HG02852 (cell line): Measurements from ENCODE around the gene ADAMTS12.
"Not testable (repeated sequence)": the region's sequence is repeated elsewhere in the genome, so short reads cannot be mapped to it uniquely, and the experiment has no call there.

Experiments
- ATAC-seq: cut with Tn5 transposase; IDR thresholded peaks from one replicate; pipeline ENCODE4 v1.9.1; 2021; ENCODE audit warnings: mild to moderate bottlenecking, moderate library complexity; ENCODE audit not compliant: unreplicated experiment

Gene ADAMTS12

DNA sequence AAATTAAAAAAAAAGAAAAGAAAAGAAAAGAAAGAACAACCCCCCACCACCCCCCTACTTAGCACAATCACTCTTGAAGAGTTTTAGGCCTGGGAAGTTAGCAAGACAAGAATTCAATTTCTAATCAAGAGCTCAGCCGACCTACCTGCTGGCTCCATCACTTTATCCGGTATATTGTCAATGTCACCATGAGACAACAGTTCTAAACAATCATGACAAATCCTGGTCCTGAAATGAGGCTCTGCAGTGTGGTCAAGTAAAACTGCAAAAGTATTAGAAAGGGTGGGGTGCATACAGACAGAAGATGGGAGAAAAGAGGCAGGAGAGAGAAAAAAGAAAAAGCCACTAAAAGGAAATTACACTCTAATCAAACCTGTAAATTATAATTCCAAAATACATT lies 287.3 kb downstream of the ADAMTS12 start:
- ATAC-seq, result no peak

DNA sequence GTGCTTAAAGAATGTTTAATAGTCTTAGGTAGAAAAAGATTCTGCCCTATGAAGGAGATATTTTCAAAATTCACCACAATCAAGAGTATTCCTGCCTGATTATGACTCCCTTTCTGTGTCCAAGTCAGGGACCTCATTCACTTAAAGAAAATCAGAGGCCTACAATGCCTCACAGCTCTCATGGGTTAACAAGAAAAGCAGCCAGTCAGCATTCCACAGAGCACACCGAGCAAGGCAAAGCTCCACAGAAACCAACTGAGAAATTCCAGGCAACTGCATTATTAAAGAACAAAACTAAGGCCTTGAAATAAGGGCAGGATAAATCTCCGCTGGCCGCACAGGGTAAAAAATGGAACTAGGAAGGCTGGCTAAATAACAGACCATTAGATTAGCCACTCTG lies 289.9 kb downstream of the ADAMTS12 start:
- ATAC-seq, result no peak

DNA sequence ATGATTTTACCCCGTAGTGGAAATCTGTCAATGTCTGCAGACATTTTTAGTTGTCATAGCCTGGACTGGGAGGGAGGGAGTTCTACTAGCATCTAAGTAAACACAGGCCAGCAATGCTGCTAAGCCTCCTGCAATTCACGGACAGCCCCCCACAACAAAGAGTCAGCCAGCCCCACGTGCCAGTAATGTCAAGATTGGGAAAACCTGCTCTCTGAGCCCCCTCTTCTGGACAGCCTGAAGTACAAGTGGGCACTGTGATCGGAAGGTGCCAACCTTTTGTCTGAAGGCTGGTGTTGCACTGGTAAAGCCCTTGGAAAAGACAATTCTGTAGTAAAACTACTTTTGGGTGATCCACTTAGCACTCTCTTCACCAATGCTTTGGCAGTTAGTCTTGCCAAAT lies 296.5 kb downstream of the ADAMTS12 start:
- no peak for ATAC-seq

DNA sequence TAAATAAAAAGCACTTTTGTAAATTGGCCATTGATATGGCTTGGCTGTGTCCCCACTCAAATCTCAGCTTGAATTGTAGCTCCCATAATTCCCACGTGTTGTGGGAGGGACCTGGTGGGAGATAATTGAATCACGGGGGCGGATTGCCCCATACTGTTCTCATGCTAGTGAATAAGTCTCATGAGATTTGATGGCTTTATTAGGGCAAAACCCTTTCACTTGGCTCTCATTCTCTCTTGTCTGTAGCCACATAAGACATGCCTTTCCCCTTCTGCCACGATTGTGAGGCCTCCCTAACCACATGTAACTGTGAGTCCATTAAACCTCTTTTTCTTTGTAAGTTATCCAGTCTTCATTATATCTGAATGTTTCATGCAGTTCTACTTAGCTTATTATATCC lies 297.8 kb downstream of the ADAMTS12 start:
- no peak for ATAC-seq

DNA sequence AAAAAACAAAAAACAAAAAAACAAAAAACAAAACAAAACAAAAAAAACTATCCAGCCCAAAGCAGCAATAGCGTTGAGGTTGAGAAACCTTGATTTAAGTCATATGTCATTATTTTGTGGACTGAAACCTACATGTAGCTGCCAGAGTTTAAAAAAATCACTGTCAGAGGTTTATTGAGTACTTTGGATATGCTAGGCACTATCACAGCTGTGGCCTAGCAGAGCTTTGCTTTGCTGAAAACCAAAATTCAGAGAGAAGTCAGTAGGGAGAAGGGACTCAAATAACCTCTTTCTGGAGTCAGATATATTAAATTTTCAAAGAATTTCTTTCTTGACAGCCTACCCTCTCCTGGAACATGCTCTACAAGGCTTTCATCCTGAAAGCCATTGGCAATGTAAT lies 299.5 kb downstream of the ADAMTS12 start:
- ATAC-seq, result no peak

DNA sequence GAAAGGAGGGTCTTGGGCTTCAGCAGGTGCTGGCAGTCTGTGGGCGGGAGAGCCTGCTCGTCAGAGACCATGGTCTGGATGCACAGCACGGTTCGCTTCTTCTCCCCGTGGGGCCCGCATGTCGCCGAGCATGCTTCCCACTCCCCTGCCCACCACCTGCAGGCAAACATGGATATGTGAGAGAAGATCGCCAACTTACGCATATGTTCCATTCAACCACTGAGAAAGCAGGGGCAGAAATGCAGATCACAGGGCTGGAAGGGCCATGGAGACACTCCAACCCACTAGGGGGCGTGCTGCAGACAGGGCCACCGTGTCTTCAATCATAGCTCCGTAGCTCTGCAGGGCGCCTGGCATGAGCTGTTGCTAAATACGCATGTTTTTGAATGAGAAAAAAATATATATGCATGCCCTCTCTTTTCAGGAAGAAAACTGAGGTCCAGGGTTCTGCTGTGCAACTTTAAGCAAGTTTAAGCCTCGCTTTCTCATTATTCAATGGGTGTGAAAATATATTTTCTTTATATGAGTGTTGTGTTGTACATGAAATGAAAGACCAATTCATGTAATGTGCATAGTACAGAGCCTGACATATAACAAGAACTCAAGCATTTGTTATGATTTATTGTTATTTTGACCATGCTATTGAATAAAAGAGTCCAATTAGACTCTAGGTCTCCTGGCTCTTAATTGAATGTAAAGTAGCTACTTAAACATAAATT lies 303.0 kb downstream of the ADAMTS12 start:
- peak; percentile 61 for ATAC-seq

DNA sequence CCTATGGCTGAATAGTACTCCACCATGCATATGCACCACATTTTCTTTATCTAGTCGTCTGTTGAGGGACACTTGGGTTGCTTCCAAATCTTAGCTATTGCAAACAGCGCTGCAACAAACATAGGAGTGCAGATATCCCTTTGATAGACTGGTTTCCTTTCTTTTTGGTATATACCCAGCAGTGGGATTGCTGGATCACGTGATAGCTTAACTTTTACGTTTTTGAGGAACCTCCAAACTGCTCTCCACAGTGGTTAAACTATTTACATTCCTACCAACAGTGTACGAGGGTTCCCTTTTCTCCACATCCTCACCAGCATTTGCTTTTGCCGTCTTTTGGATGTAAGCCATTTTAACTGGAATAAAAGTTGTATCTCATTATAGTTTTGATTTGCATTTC lies 308.5 kb downstream of the ADAMTS12 start:
- ATAC-seq, result no peak

DNA sequence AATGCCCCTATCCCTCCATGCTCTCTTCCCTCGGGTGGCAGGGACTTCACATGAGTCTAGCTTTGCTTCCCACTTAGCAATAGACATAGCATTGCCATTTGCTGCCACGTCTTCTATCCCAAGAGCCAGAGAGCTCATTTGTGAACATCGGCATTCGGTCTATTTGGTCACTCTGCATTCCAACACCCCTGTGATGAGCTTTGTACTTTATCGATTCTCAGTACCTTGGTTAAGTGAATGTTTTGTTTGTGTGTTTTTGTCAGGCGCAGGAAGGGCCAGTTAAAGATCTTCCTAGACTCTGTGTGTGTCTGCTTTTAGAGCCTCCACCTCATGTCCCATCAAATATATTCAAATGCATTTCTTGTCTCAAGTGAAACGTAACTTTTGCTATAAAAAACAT lies 309.4 kb downstream of the ADAMTS12 start:
- ATAC-seq, result no peak

DNA sequence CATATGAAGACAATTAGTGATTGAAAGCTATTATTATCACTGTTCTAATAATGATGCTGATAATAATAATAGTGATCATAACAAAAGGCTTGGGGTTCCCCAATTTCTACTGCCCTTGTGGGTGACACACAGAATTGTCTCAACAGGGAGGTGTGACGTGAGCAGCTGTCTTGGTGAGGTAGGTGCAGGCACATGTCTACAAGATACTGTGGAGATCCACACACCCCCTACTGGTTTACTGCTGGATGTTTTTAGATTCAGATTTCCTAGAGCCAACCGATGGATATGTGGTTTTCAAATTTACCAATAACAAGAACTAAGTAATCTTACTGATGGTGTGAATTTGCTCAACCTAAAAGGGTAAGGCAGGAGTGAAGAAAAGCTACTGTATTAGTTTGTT lies 312.0 kb downstream of the ADAMTS12 start:
- ATAC-seq, result no peak

DNA sequence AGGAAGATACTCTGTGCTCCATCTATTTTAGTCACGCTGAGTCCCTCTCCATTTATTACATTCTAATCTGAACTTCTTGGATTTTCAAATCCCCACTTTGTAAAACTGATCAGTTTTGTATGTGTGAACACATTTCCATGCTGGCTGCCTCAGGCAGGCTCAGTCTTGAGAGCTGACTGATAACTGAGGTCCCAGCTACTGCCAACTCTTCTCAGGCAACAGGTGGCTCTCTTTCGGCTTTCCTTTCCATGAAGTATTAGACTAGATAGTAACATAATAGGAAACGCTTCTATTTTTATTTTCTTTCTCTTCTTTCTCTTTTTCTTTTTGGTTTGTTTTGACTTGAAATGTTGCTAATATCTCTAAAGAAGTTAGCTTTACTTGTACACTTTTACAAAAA lies 312.6 kb downstream of the ADAMTS12 start:
- no peak for ATAC-seq

DNA sequence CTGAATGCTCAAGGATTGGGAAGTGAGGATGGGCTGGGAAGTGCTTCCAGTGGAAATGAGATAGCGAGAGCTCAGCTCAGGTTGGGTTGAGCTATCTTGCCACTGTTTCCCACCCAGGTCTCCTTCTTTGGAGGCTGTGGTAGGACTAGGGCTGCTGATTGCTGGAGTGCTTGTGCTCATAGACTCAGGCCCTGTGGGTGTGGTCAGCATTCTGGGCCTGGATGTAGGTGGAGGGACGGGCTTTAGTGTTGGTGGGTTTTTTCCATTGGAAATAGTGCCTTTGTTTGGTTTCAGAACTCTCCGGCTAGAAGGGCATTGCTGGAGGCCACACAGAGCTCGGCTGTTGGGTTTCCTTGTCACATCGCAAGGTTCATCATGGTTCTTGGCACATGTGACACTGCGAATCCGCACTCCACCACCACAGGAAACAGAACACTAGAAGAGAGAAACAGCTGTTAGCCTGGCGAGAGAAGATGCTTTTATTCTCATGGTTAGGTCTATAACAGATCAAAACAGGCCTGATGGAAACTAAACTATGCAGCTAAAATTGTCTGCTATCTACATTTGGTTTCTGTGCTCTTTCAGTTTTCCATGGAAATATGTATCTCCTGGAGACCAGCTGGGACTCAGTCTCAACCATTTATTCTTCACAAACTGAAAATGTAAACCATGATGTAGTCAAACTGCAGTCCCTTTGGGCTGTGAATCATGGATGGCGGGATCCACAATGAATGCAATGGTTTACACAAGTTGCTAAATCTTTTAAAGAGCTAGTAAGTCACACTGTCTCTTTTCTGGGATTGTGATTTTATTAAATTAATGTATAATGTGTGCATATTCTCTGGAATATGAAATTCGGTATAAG lies 314.8 kb downstream of the ADAMTS12 start:
- ATAC-seq, result no peak

DNA sequence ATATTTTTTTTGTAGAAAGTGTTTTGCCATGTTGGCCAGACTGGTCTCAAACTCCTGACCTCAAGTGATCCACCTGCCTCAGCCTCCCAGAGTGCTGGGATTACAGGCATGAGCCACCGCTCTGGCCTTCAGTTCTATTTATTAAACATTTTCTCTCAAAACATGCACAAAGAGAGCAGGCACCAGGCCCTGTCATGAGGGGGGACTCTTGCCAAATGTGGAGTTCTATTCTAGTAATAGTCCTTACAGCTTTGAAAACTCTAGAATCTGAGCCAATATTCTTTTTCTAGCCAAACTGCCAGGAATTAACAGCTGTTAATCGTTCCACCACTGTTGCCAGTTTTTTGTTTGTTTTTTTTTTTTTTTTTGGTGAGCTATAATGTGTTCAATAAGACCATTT lies 326.5 kb downstream of the ADAMTS12 start:
- ATAC-seq, result no peak

DNA sequence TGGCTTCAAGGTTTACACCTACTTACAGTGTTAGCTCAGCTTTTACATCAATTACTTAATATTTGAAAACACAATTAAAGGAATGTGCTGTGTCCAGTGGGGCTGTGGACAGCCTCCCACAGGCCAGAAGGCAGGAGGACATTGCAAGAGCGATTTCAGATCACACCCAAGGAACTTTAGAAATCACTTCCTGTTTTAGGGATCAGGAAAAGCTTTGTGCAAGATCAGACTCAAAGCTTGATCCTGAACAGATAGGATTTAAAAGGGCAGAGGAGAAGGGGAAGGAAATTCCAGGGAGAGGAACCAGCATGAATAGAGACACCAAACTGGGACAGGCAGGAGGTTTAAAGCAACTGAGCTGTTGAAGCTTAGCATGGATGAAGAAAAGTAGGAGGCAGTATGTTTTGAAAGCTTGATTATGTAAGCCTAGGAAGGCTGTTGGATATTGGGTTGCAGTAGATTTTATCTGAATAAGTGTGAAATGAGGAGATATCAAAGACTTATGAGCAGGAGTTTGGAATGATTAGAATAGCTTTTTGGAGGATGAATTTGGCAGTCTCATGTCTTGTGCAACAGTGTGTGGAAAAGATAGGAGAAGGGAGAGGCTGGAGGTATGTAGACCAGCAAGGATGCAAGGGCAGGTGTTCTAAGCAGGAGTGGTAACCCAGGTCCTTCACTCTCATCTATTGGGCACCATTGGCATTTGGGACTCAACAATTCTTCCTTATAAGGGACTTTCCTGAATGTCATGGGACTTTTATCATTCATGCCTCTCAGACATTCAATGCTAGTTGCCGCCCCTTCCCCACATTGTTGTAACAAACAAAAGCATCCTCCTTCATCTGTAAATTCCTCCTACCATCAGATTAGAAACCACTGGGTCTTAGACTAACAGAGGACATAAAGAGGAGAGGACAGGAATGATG lies 327.5 kb downstream of the ADAMTS12 start:
- ATAC-seq, result no peak

DNA sequence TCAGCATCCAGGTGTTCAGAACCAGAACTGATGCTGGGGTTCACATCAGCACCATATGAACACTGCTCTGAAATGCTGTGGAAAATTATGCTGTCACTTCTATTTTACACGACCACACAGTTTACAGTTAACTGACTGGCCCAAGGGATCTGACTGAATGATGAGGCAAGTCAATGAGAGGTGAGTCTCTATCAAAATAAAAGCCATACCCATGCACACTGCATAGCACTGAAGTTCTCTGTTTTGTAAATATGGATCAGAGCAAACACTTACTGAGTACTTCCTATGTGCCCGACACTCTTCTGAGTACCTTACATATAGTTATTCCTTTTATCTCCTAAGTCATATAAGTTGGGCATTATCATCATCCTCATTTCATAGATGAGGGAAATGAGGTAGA lies 328.3 kb downstream of the ADAMTS12 start:
- ATAC-seq, result no peak

DNA sequence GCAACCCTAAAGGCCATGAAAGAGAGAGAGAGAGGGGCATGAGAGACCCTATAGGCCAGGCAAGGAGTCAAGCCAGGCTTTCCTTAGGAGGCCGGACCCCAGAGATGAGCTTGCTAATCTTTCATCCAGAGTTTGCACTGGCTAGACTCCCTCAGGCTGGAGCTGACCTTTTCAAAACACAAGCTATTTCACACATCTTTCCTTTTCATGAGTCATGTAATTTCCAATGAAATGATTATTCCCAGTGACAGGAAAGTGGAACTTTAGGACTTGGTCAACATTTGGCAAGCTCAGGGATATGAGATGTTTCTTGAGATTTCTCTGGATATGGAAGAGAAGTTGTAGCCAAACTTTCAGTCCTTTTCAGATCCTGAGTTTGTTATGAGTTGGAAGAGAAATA lies 333.3 kb downstream of the ADAMTS12 start:
- no peak for ATAC-seq

DNA sequence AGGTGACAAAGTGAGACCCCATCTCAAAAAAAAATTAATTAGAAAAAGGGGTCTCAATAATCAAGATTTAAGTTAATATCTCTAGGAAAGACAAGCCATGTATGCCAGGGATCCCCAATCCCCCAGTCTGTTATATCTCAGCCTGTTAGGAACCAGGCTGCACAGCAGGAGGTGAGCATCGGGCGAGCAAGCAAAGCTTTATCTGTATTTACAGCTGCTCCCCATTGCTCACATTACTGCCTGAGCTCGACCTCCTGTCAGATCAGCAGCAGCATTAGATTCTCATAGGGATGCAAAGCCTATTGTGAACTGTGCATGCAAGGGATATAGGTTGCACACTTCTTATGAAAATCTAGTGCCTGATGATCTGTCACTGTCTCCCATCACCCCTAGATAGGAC lies 334.2 kb downstream of the ADAMTS12 start:
- no peak for ATAC-seq

DNA sequence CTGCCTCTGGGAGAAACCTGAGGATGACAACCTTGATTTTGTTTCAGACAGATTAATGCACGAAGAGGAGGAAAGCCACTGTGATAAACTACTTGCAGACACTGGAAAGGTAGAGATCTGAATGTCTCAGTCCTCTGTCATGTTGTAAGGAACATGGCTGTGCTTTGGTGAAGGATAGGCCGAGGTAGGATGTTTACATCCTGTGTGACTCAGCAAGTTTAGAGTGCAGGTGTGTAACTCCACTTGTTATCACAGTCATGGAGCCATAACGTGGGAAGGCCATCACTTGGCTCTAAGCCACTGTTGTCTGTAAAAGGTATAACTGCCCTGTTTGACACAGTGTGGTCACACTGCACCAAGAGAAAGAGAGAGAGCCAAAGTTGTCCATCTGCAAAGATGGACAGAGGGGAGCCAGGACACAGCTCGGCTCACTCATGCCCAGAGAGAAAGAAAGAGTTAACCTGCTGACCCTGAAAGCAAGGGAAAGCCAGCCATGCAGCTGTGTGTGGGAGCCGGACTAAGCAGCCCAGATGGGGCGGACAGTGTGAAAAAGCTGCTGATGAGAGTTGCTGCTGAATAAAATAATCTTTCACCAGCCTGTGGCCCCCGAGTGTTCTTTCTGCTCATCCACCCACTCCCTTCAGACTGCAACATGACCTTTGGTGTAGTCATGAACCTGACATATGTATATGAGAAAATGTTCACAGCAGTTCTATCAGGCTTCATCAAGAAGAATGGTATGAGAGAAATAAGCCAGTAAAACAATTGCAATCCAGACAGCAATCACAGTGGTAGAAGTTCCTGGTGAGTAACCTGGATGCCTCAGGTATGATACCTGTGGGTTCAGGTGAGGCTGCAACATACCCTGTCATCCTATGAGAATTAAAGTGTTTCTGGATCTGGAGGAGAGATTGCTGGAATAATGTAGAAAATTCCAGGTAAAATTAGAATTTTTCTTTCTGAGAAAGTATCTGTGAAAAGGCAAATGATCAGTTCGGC lies 335.2 kb downstream of the ADAMTS12 start:
- ATAC-seq, result no peak

DNA sequence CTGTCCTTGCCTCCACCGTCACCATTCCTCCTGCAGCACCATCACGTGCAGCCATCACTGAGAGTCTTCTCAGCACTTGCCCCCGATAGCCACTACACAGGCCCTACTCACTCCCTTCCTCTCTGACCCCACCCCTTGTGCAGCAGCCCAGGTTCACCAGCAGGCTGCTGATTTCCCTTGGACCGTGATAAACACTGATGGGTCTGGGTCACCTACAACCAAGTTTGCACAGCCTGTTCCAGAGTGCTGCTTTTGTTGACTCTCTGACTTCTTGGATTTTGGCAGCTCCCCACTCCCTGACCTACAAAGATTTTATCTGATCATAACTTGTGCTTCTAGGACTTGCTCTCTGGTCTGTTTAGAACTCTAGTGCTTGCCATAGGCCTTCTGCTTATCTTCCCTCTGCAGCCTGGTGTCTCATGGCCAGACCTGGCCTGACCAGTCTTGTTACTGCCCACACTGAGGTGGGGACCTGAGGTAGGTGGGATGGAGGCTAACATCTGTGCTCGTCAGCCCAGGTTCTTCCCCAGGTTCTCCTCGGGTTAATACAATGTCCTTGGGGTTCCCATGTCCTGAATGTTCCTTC lies 341.7 kb downstream of the ADAMTS12 start:
- no peak for ATAC-seq

DNA sequence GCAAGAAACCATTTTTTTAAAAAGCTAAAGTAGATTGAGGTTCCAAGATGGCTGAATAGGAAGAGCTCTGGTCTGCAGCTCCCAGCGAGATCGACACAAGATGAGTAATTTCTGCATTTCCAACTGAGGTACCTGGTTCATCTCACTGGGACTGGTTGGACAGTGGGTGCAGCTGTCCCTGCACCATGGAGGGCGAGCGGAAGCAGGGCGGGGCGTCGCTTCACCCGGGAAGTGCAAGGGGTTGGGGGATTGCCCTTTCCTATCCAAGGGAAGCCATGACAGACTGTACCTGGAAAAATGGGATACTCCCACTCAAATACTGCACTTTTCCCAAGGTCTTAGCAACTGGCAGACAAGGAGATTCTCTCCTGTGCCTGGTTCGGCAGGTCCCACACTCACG lies 352.0 kb downstream of the ADAMTS12 start:
- not testable (repeated sequence) for ATAC-seq

DNA sequence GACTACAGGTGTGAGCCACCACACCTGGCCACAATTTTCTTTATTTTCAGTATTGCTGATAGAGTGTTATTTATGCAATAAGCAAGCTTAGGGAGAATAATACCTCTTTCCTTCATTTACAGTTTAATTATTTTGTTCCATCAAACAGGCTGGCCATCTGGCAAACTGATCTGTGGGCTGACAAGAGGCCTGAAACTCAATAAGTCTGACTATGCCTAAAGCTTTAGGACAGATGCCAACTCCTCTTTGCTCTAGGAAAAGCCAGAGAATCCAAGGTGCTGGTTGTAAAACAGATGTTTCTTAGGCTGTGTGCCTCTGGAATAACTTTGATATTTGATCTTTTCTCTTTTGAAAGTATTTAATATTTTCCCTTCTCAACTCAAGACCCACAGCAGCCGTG lies 352.6 kb downstream of the ADAMTS12 start:
- no peak for ATAC-seq
